ENCODE results near the gene ANKRD37.

ANKRD37 gene

GRCh38 chr4:185380320-185380719 is 16.3 kb upstream of the ANKRD37 start:
- no peak for DNase-seq

GRCh38 chr4:185381288-185382196 is 15.1 kb upstream of the ANKRD37 start:
- no peak for DNase-seq

DNA sequence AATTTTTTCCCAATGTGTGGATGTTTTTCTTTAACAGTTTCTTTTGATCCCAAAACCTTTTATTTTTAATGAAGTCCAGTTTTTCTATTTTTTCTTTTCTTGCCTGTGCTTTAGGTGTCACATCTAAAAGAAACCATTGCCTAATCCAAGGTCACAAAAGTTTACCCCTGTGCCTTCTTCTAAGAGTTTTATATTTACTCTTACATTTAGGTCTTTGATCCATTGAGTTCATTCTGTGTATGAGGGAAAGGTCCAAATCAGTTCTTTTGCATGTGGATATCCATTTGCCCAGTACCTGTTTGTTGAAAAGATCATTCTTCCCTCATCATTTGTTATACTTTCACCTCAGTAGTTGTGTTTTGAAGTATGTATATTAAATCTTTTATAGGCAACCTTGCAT is 13.9 kb upstream of the ANKRD37 start:
- no peak for DNase-seq

DNA sequence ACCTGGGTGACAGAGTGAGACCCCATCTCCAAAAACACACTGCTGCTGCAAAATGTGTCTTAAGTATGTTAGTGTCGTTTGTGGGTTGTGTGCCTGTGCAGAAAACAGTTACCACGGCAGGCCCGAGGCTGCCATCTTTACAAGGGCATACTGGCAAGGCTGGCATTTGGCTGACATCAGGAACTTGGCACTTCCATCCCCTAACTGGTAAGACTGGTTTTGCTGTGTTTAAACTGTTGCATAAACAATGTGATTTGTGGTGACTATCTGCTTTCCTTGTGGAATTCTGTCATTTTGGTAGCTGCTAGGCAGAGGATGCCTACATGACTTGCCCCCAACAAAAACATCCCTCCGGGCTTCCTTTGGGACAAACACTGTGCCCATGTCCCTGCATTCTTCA is 13.2 kb upstream of the ANKRD37 start:
- no peak for DNase-seq

GRCh38 chr4:185384061-185384460 is 12.6 kb upstream of the ANKRD37 start:
- no peak for DNase-seq

DNA sequence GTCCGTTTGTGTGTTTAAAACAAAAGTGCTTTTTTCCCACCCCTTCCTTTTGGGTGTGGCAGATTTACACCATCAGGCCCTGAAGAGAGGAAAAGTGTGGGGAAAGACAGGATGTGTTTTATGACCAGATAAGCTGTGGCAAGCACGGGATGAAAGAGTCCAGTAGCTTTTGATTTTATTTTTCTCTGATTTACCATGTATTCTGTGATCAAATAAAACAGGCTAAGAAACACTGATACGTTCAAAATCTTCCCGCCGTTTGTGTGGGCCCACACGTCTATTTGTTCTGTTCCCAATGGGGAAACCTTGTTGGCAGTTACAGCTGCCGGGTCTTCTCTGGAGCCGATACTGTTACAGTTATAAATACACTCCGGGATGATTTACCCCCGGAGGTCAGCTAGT is 11.7 kb upstream of the ANKRD37 start:
- no peak for DNase-seq

GRCh38 chr4:185387957-185388356 is 8.7 kb upstream of the ANKRD37 start:
- DNase-seq: no peak

DNA sequence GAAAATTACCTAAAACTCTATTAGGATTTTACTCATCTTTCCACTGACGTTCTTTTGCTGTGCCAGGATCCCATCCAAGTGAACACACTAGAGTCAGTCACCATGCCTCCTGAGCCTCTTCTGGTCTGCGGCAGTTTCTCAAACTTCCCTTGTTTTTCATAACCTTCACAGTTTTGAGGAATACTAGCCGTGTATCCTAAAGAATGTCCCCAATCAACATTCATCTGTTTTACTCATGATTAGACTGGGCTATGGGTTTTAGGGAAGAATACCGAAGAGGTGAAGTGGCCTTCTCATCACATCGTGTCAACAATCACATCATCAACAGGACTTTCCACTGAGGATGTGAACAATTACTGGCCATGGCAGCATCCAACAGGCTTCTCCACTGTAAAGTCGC is 5.7 kb upstream of the ANKRD37 start:
- no peak for DNase-seq

DNA sequence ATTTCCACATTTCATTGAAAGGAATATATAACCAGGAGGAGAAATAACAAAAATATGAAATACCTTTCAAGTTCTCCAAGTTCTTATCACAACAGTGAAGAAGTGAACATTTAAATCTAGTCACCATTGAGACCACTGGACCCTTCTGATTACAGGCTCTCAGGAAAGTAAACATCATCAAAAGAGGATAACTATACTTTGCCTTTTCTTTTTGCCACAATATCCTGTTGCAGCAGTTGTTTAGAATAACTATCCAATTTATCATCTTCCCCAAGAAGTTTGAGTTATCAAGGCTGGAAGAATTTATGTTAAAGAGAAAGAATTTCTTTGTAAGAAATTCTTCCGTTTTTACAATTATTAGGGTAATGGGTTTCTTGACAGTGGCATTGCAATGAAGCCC is 4.5 kb upstream of the ANKRD37 start:
- DNase-seq: no peak

DNA sequence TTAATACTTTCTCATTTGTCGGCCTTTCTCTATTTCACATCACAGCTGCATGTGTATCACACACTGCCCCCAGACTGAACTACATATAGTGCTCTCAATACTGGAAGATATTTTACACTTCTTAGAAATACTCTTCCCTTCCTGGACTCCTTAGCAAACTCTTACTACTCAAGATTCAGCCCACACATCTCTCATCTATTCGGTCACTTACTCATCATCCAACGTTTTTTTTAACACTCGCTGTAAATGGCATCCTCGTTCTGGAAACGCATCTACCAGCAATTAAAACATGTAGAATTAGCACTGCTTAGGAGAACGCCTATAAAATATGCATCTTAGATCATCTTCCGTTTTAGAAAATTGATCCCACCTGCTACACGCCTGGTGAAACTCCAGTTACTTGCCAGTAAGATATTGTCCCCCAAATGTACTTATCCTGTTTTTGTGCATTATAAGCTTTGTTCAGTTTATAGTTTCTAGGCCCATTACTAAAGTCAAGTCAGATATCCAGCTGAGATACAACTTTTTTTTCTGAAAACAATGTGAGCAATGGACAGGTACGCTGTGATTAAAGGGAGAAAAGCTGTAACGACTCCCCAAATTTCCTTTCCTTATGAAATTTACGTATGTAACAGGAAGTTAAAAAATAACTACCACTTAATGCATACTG is 1.9 kb upstream of the ANKRD37 start:
- peak in 1 of 5 experiments; percentile 22 for DNase-seq

GRCh38 chr4:185395238-185395955 is 1.2 kb upstream of the ANKRD37 start, which contains the start of gene LRP2BP:
Gene LRP2BP, minus strand, starts transcription at chr4:185395924. Its CDS starts 17,738 bp downstream, at chr4:185378186.
- DNase-seq: peak in 1 of 5 experiments; percentile 66

GRCh38 chr4:185395956-185396723 is 501 bp upstream of the ANKRD37 start:
- peak; percentile 92 to 97 (median 96) for DNase-seq

- no peak for DNase-seq
Measured at GRCh38 chr4:185398618-185399017, 2.0 kb downstream of the ANKRD37 start.

DNA sequence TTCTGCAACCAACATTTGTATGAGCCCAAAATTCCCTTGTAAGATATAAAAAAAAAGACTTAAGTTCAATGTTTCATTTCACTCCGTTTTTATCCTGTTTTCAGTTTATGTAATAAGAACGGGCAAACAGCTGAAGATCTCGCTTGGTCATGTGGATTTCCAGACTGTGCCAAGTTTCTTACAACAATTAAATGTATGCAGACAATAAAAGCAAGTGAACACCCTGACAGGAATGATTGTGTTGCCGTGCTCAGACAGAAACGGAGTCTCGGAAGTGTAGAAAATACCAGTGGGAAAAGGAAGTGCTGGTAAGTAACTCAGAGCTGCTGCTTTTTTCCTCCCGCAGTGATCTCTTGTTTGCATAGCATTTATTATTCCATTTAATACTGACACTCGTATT is 2.8 kb downstream of the ANKRD37 start:
- no peak for DNase-seq

GRCh38 chr4:185404031-185404430 is 7.4 kb downstream of the ANKRD37 start:
- no peak for DNase-seq

GRCh38 chr4:185405296-185405999 is 8.8 kb downstream of the ANKRD37 start:
- DNase-seq: no peak

GRCh38 chr4:185408432-185408831 is 11.8 kb downstream of the ANKRD37 start:
- no peak for DNase-seq

DNA sequence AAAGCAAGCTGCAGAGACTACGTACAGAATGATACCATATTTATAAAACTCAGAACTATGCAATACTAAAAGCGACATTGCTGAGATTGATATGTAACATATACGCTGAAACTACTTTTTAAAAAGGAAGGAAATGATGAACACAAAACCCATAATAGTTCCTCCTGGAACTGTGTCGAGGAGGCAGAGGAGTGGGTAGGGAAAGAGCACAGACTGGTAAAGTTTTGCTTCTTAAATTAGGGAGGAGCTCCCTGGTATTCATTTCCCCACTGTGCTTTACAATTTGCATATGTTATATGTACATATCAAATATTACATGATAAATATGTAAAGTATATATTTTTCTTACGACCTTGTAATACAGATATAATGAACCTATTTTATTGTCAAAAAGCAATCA is 15.2 kb downstream of the ANKRD37 start:
- DNase-seq: no peak

GRCh38 chr4:185412412-185412811 is 15.8 kb downstream of the ANKRD37 start:
- no peak for DNase-seq

- no peak for DNase-seq
Measured at GRCh38 chr4:185416955-185417354, 20.3 kb downstream of the ANKRD37 start.

DNA sequence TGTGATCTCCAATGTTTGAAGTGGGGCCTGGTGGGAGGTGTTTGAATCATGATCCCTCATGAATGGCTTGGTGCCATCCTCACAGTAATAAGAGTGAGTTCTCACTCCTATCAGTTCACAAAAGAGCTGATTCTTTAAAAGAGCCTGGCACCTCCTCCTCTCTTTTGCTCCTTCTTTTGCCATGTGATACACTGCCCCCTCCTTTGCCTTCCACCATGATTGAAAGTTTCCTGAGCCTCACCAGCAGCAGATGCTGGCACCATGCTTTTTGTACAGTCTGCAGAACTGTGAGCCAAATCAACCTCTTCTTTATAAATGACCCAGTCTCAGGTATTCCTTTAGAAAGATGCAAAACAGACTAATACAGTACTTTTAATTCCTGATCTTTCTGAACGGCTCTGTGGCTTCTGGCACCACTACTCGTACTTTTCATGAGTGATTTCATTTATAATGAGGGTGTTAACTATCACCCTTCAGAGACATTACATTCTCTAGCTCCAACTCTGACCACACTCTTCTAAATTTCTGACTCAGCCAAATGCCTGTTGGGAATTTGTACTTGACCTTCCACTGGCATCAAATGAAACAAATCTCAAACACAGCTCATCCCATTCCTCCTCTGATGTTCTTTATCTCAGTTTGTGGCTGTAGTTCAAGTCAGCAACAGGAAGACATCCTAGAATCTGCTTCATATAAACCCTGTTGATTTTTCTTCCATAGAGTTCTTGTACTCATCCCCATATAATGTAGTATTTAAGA is 24.9 kb downstream of the ANKRD37 start:
- no peak for DNase-seq

Data from T-helper 2 cell (primary cell).